Right forelimb (tissue), 1 donor: ENCODE results near the gene ZNF521.
A peak's percentile ranks its signal among the peaks of the same experiment; 100 is the strongest.

ENCODE experiments used
- DNase-seq: peaks from one replicate; pipeline ENCODE4 v3.0.0-alpha.2; 2018

ZNF521 gene

GRCh38 chr18:25244924-25245698 lies 106.9 kb downstream of the ZNF521 start:
- DNase-seq: no peak

- DNase-seq: no peak
Observed at GRCh38 chr18:25244170-25244569, 107.8 kb downstream of the ZNF521 start.

- DNase-seq: no peak
Observed at GRCh38 chr18:25243754-25244153, 108.2 kb downstream of the ZNF521 start.

- no peak for DNase-seq
Observed at GRCh38 chr18:25243257-25243656, 108.7 kb downstream of the ZNF521 start.

GRCh38 chr18:25240420-25240770 lies 111.6 kb downstream of the ZNF521 start:
- no peak for DNase-seq

GRCh38 chr18:25239581-25240419 lies 112.2 kb downstream of the ZNF521 start:
- no peak for DNase-seq

GRCh38 chr18:25239151-25239550 lies 112.8 kb downstream of the ZNF521 start:
- DNase-seq: no peak

GRCh38 chr18:25237571-25238267 lies 114.2 kb downstream of the ZNF521 start:
- no peak for DNase-seq

GRCh38 chr18:25236736-25237135 lies 115.2 kb downstream of the ZNF521 start:
- no peak for DNase-seq

GRCh38 chr18:25235401-25236042 lies 116.4 kb downstream of the ZNF521 start:
- DNase-seq: no peak

GRCh38 chr18:25234740-25235345 lies 117.1 kb downstream of the ZNF521 start:
- no peak for DNase-seq

- DNase-seq: no peak
Observed at GRCh38 chr18:25234322-25234639, 117.7 kb downstream of the ZNF521 start.

- no peak for DNase-seq
Observed at GRCh38 chr18:25233528-25234321, 118.2 kb downstream of the ZNF521 start.

GRCh38 chr18:25231327-25231691 lies 120.7 kb downstream of the ZNF521 start:
- no peak for DNase-seq

- DNase-seq: peak; percentile 91
Observed at GRCh38 chr18:25230658-25231326, 121.2 kb downstream of the ZNF521 start.

GRCh38 chr18:25229920-25230319 lies 122.0 kb downstream of the ZNF521 start:
- no peak for DNase-seq

GRCh38 chr18:25229081-25229480 lies 122.9 kb downstream of the ZNF521 start:
- no peak for DNase-seq

- no peak for DNase-seq
Observed at GRCh38 chr18:25228410-25228809, 123.6 kb downstream of the ZNF521 start.

- DNase-seq: no peak
Observed at GRCh38 chr18:25225151-25225550, 126.8 kb downstream of the ZNF521 start.

GRCh38 chr18:25223899-25224886 lies 127.8 kb downstream of the ZNF521 start:
- DNase-seq: no peak
